Measurements from ENCODE around the gene RNU6-7.

The RNU6-7 gene

DNA sequence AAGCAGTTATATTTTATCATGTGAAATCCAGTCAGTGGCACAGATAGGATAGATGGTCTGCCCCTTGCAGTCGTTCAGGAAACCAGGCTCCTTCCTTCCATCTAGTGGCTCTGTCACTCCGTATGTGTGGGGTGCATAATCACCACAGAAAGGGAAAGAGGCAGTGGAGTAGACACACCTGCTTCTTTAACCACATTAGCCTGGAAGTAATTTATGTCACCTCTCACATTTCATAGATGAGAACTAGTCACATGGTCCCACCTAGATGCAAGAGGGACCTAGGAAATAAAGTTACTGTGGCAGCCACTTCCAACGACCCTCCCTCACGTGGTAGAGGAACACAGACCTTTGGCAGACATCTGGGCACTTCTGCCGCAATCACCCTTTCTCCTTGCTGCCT is 15.5 kb downstream of the RNU6-7 start:
- Mint-ChIP-seq H3K27me3 (no peaks in the 10 kb centered on the region), H3K4me3 (no peak overlapping the region), H3K27ac (no peak overlapping the region), H3K36me3 (no peaks in the 10 kb centered on the region), H3K4me1 (peaks cover 5% of the 10 kb centered on the region), H3K9me3 (no peaks in the 10 kb centered on the region)
- DNase-seq = no peak
- CTCF ChIA-PET = no interaction called here

DNA sequence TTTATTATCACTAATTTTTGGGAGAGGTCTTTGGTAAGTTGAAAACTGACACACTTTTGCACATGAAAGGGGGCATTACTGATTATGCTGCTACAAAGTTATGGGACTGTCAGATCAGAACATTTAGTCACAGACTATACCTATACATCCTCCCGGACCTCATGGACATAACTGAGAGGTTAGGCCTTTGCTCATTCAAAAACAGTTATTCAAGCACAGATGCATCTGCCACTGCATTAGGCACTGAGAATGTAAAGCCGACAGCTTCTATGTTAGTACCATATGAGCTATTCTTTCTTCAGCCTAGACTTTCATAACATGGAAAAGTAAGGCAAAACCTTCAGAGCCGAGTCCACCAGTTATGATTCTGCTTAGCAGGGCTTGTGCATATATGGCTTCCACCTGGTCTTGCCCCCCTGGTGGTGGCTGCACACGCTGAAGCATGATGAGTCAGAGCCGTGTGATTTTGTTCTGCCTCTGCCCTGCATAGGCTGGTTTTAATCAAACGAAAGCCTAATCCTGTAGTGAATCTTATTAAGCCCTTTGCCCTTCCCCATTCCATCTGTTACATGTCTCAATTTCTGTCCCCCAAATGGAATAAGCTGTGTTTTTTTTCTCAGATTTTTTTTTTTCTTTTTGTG is 23.0 kb downstream of the RNU6-7 start:
- H3K9me3 Mint-ChIP-seq = no peaks in the 10 kb centered on the region

DNA sequence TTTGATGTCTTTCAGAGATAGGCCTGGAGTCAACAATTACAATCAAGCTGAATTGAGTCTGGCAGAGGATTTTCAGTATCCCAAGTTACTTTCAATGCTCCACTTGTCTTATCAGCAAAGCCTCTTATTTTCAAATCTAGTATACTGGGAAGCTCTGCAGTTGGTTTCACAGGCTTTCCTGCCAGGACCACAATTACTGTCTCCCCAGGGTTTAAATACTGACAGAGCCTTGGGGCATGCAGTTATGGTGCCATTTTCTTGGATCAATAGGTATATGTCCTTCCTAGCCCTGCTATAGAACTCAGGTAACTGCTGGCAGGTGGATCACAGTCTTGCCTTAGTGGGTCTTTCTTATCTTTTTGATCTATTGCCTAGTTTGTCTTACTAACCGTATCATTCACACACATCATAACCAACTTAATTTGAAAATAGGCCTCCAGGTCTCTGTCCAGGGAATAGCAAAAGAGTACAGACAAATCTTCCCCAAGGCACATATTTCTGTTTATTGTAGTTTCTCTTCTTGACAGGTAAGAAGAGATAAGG is 23.6 kb downstream of the RNU6-7 start:
- Mint-ChIP-seq H3K36me3 (no peaks in the 10 kb centered on the region), H3K27me3 (no peaks in the 10 kb centered on the region), H3K9me3 (no peaks in the 10 kb centered on the region), H3K4me1 (no peaks in the 10 kb centered on the region), H3K27ac (no peak overlapping the region), H3K4me3 (no peak overlapping the region)
- DNase-seq = no peak
- CTCF ChIA-PET = interaction anchor here (0.7 to 1.1 kb wide), 2 partner anchors 299 to 720 kb away, joined by 3 to 4 read pairs; no protein-coding TSS in a partner anchor

More for the DNA sequence above, 23.0 kb downstream of the RNU6-7 start:
- Mint-ChIP-seq H3K36me3 (no peaks in the 10 kb centered on the region), H3K27ac (no peak overlapping the region), H3K4me3 (no peak overlapping the region), H3K27me3 (no peaks in the 10 kb centered on the region), H3K4me1 (no peaks in the 10 kb centered on the region)
- no peak for DNase-seq
- CTCF ChIA-PET = interaction anchor here (0.7 to 1.1 kb wide), 2 partner anchors 299 to 719 kb away, joined by 3 to 4 read pairs; no protein-coding TSS in a partner anchor

DNA sequence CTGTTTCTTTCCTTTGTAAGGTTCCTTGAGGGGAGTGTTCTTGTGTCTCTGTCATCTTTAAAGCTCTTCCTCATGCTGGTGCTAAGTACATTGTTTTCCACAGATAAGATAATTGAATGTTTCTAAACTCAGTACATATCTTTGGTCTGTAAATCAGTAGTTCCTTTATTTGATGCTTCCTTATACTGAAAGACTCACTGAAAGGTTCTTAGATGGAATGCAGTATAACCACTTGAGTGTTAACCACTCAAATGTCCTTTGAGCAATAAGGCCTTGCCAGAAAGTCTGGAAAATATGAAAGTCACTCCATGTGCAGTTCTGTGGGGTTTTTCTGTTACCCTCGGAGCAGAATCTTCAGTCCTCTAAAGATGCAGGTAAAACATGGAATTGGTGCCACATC is 24.2 kb downstream of the RNU6-7 start:
- no peak for DNase-seq
- CTCF ChIA-PET = no interaction called here

DNA sequence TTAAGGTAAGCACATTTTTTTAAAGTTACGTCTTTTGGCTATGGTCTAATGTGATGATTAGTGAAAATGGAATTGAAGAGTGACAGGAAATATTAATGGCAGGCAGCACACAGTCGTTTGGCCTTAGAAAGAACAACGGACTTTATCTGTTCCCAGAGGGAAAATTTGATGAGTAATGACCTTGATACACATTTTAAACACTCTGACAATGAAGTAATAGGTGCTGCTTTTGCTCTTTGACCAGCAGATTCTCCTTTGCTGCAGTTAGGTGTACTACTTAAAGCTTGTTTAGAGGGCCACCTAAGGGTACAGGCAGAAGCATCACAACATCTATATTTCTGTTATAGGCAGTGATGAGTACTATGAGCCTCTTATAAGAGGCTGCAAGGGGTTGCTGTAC is 28.3 kb downstream of the RNU6-7 start:
- Mint-ChIP-seq H3K36me3 (no peaks in the 10 kb centered on the region), H3K4me1 (peaks cover 5% of the 10 kb centered on the region), H3K27me3 (no peaks in the 10 kb centered on the region), H3K9me3 (no peaks in the 10 kb centered on the region), H3K4me3 (no peak overlapping the region), H3K27ac (no peak overlapping the region)
- DNase-seq = no peak
- CTCF ChIA-PET = interaction anchor here (1.3 kb wide), 1 partner anchor 11 kb away, joined by 3 read pairs; no protein-coding TSS in a partner anchor

More for the DNA sequence above, 24.2 kb downstream of the RNU6-7 start:
- Mint-ChIP-seq H3K27ac (no peak overlapping the region), H3K4me1 (no peaks in the 10 kb centered on the region), H3K27me3 (no peaks in the 10 kb centered on the region), H3K36me3 (no peaks in the 10 kb centered on the region), H3K9me3 (no peaks in the 10 kb centered on the region), H3K4me3 (no peak overlapping the region)

DNA sequence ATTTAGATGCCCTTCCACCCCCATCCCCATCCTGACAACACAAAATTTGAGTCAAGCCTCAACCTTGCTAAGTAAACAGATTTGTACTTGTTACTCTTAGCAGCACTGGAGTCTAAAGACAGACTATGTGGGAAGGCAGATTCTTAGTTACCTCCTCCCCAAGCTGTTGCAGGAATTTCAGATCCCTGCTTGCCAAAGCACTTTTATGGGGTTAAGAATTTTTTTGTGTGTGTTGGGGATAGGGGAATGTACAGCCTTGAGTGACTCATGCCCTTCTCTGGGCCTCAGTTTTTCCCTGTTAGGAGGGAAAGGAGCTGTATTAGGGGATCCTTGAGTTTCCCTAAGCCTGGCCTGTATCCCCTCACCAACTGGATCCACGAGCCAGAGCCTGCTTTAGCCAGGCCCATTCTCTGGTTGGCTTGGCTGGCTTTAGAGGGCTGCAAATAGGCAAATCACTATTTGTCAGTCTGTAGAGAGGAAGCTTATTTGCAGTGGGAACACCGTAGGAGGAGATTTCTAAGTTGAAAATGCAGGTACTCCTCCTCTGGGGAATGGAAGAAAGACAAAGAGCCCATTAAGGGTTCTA is 28.9 kb downstream of the RNU6-7 start:
- DNase-seq = no peak
- no peak overlapping the region for H3K4me3 Mint-ChIP-seq
- no peaks in the 10 kb centered on the region for H3K36me3 Mint-ChIP-seq
- peaks cover 5% of the 10 kb centered on the region for H3K4me1 Mint-ChIP-seq
- CTCF ChIA-PET = interaction anchor here (1.3 kb wide), 1 partner anchor 11 kb away, joined by 3 read pairs; no protein-coding TSS in a partner anchor
- no peak overlapping the region for H3K27ac Mint-ChIP-seq
- no peaks in the 10 kb centered on the region for H3K27me3 Mint-ChIP-seq
- H3K9me3 Mint-ChIP-seq = no peaks in the 10 kb centered on the region

DNA sequence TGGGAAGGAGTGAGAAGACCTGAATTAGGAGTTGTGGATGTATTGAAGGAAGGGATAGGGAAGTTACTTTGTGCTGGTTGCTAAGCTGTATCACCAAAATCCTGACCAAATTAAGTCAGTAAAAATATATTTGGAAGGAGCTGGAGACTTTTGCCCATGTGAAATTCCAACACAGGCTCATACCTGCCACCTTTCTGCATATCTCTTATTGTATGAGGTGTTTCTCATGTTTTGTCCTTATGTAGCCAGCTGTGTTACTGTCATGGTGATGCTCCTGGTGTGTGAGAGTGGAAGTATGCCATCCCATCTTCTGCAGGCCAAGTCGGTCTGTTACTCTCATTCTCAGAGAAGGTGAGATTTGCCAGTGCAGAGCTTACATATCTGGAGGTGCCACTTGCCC is 30.6 kb downstream of the RNU6-7 start:
- no peaks in the 10 kb centered on the region for H3K36me3 Mint-ChIP-seq
- H3K9me3 Mint-ChIP-seq = no peaks in the 10 kb centered on the region
- no peak for DNase-seq
- CTCF ChIA-PET = interaction anchor here (1.5 kb wide), 1 partner anchor 27 kb away, joined by 3 read pairs; no protein-coding TSS in a partner anchor
- H3K27ac Mint-ChIP-seq = no peak overlapping the region
- H3K4me1 Mint-ChIP-seq = peaks cover 5% of the 10 kb centered on the region
- no peak overlapping the region for H3K4me3 Mint-ChIP-seq
- no peaks in the 10 kb centered on the region for H3K27me3 Mint-ChIP-seq

DNA sequence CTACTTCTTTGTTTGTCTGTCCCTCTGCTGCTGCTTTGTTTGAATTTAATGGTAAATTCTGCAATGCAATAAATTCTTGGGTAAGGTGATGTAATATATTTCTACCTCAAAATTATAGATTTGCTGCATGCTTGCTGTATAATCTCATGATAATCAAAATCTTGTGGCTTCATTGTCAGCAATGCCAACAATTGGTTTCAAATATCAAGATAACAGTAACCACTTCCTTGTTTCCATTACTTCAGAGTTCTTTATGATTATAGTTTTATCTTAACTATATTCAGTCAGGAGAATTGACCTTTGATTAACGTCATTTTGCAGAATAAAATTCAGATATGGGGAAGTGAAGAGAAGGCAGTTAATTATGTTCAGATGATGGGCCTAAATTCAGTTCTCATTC is 31.4 kb downstream of the RNU6-7 start:
- H3K27me3 Mint-ChIP-seq = no peaks in the 10 kb centered on the region
- no peak overlapping the region for H3K4me3 Mint-ChIP-seq
- no peaks in the 10 kb centered on the region for H3K9me3 Mint-ChIP-seq
- H3K36me3 Mint-ChIP-seq = no peaks in the 10 kb centered on the region
- CTCF ChIA-PET = interaction anchor here (1.5 kb wide), 1 partner anchor 26 kb away, joined by 3 read pairs; no protein-coding TSS in a partner anchor
- H3K4me1 Mint-ChIP-seq = peaks cover 5% of the 10 kb centered on the region
- no peak overlapping the region for H3K27ac Mint-ChIP-seq
- DNase-seq = no peak

DNA sequence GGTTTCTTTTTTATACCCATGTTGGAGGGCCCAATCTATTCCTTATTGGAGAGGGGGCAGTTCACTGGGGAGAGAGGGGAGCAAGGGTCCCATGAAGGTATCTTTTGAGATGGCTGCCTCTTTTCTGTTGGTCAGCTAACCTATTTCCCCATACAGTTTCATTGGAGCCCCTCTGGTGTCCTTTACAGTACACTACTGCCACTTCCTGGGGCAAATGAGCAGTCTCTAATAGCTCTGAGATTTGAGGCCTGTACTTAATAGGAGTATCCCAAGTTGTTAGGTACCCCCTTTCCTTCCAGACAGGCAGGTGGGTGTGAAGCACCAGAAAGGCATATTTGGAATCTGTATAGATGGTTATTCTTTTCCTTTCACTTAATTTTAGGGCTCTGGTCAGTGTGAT is 42.6 kb downstream of the RNU6-7 start:
- CTCF ChIA-PET = interaction anchor here (0.7 to 1.2 kb wide), 2 partner anchors 171 to 318 kb away, joined by 3 read pairs; no protein-coding TSS in a partner anchor
- Mint-ChIP-seq H3K9me3 (no peaks in the 10 kb centered on the region), H3K27ac (no peak overlapping the region), H3K4me1 (no peaks in the 10 kb centered on the region), H3K36me3 (no peaks in the 10 kb centered on the region), H3K27me3 (no peaks in the 10 kb centered on the region), H3K4me3 (no peak overlapping the region)
- no peak for DNase-seq

DNA sequence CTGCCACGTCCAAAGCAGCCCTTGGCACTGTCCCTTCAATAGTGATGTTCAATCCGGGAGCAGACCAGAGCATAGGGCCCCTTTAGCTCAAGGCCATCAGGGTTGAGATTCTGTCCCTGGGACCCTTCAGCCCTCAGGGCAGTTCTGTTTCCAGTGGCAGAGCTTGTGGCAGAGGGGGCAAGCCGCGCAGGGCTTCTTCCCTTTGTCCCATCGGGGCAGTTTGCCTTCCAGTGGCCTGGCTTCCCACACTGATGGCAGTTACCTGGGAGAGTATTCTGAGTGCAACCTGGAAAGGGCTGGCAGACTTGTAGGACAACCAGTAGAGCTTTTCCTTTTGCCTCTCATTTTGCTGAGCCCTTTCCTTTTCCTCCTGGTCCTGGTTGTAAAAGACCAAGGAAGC is 44.9 kb downstream of the RNU6-7 start:
- Mint-ChIP-seq H3K27ac (no peak overlapping the region), H3K36me3 (no peaks in the 10 kb centered on the region), H3K27me3 (no peaks in the 10 kb centered on the region), H3K9me3 (no peaks in the 10 kb centered on the region), H3K4me1 (no peaks in the 10 kb centered on the region), H3K4me3 (no peak overlapping the region)
- CTCF ChIA-PET = interaction anchor here (1.2 to 1.4 kb wide), 2 partner anchors 173 kb away, joined by 4 to 6 read pairs; no protein-coding TSS in a partner anchor
- no peak for DNase-seq

DNA sequence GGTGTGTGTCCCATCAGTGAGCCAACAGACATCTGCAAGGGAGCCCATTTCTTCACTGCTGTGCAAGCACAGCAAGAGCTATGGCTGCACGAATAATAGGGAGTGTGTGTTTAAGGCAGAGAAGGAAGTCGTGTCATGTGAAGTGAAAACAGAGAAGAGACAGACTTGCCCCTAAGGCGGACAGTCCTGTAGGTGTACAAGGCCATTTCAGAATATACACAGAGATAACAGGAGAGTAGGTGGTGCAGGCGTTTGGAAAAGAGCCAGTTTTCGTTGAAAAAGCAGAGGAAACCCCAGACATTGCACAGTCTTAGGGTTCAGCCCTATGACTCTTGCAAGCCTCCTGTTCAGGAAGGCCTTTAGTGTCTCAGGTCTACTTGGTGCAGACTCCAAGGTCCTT is 47.5 kb downstream of the RNU6-7 start:
- CTCF ChIA-PET = interaction anchor here (6.4 kb wide), 1 partner anchor 178 kb away, joined by 143 read pairs; no protein-coding TSS in a partner anchor
- Mint-ChIP-seq H3K4me3 (no peak overlapping the region), H3K9me3 (no peaks in the 10 kb centered on the region), H3K36me3 (no peaks in the 10 kb centered on the region), H3K27ac (no peak overlapping the region), H3K27me3 (no peaks in the 10 kb centered on the region), H3K4me1 (no peaks in the 10 kb centered on the region)
- DNase-seq = no peak

DNA sequence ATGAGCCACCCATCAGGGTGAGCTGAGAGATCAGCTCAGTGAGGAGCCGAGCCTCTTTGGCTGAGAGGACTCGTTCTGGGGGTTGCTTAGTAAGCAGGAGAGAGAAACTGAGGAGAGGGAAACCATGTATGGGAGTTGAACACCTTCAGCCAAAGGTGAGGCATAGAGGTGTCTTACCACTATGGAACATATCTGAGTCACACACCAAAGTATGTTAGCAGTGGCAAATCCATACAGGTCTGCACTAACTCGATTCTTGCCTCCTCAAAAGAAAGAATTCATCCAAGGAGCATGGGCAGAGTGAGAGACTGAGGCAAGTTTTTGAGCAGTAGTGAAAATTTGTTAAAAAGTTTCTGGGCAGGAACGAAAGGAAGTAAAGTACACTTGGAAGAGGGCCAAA is 47.9 kb downstream of the RNU6-7 start:
- no peak overlapping the region for H3K4me3 Mint-ChIP-seq
- no peaks in the 10 kb centered on the region for H3K27me3 Mint-ChIP-seq
- DNase-seq = no peak
- H3K9me3 Mint-ChIP-seq = no peaks in the 10 kb centered on the region
- CTCF ChIA-PET = interaction anchor here (1.2 to 6.4 kb wide), 3 partner anchors 178 to 324 kb away, joined by 3 to 143 read pairs (median 68); no protein-coding TSS in a partner anchor
- no peaks in the 10 kb centered on the region for H3K36me3 Mint-ChIP-seq
- no peak overlapping the region for H3K27ac Mint-ChIP-seq
- H3K4me1 Mint-ChIP-seq = no peaks in the 10 kb centered on the region

DNA sequence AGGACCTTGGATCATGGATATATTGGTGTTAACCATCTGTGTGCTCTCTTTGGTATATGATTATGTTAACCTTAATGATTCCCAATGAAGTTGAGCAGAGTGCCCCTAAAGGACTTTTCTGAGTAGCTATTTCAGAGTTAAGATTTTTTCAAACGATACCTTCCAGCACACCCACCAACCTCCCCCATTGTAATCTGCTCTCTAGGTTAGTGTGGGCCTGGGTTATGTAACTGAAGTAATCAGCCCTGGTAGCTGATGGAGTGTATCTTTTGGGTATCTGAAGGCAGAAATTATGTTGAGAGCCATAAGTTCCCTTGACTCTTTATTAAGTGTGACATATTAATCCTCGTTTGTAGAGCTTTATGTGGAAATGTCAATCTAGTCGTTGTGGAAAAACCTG is 48.8 kb downstream of the RNU6-7 start:
- Mint-ChIP-seq H3K27me3 (no peaks in the 10 kb centered on the region), H3K36me3 (no peaks in the 10 kb centered on the region), H3K4me1 (no peaks in the 10 kb centered on the region), H3K27ac (no peak overlapping the region), H3K9me3 (no peaks in the 10 kb centered on the region), H3K4me3 (no peak overlapping the region)
- CTCF ChIA-PET = interaction anchor here (0.8 to 6.4 kb wide), 9 partner anchors 31 to 740 kb away, joined by 3 to 143 read pairs (median 5); no protein-coding TSS in a partner anchor
- DNase-seq = no peak

DNA sequence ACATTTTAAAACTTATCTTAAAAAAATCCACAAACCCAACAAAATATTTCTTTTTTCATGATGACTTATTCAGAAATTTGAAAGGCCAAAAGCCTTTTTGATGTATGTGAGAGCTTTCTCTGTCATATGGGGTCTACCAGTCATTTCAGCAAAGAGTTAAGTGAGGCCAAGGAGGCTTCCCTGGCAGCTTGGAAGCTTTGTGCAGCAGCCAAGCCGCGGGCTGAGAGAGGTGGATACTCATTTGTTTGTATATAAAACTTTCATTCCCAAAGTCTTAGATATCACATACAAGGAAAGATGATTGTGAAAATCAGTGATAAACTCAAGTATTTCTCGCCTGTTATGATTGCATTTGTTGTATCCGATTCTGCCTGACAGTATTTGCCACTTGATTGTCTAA is 49.7 kb downstream of the RNU6-7 start:
- CTCF ChIA-PET = interaction anchor here (0.8 to 6.4 kb wide), 11 partner anchors 10 to 741 kb away, joined by 4 to 143 read pairs (median 5); partner anchors contain the start of gene RNU6-8
- DNase-seq = no peak
- Mint-ChIP-seq H3K9me3 (no peaks in the 10 kb centered on the region), H3K4me1 (no peaks in the 10 kb centered on the region), H3K27ac (no peak overlapping the region), H3K36me3 (no peaks in the 10 kb centered on the region), H3K27me3 (no peaks in the 10 kb centered on the region), H3K4me3 (no peak overlapping the region)
